DND-41 (cell line): ENCODE measurements around the gene SOX6.

Source experiments
- ATAC-seq: fragments of 200-7000 bp; cut with Tn5 transposase; 3 replicates; pipeline ENCODE4 v1.9.1; 2021; ENCODE audit warnings: low read depth; ENCODE audit not compliant: insufficient read depth
- DNase-seq: peaks from one replicate; pipeline ENCODE4 v3.0.0-alpha.2; 2020
- H2AFZ ChIP-seq: 2 replicates; pipeline ENCODE4 v1.6.0; 2012; ENCODE audit warnings: low read depth, low read length
- H3K27ac ChIP-seq: 2 replicates; pipeline ENCODE4 v1.5.1; 2012; ENCODE audit warnings: low read length, inconsistent platforms
- H3K27me3 ChIP-seq: fragments of 200-600 bp; sonication (generic); 2 replicates; pipeline ENCODE4 v1.6.0; 2012; ENCODE audit warnings: low read length, mild to moderate bottlenecking, inconsistent platforms; ENCODE audit not compliant: insufficient read depth, poor library complexity
- H3K36me3 ChIP-seq: 2 replicates; pipeline ENCODE4 v1.5.1; 2012; ENCODE audit warnings: low read length, inconsistent platforms; ENCODE audit not compliant: insufficient read depth
- H3K4me1 ChIP-seq: 2 replicates; pipeline ENCODE4 v1.5.1; 2012; ENCODE audit warnings: mild to moderate bottlenecking, low read length; ENCODE audit not compliant: insufficient read depth
- H3K4me2 ChIP-seq: 2 replicates; pipeline ENCODE4 v1.6.0; 2012; ENCODE audit warnings: mild to moderate bottlenecking, moderate library complexity, low read length, inconsistent platforms; ENCODE audit not compliant: insufficient read depth
- H3K4me3 ChIP-seq, 2 experiments: fragments of 200-600 bp in 1 of 2; shearing (Covaris generic) in 1 of 2; 2 replicates each; pipeline ENCODE4 v1.5.1; 2012 to 2016; ENCODE audit warnings: inconsistent platforms in 2 of 2, low read length in 2 of 2, mild to moderate bottlenecking in 2 of 2, low read depth in 1 of 2, moderate library complexity in 1 of 2
- H3K79me2 ChIP-seq: 2 replicates; pipeline ENCODE4 v1.6.0; 2012; ENCODE audit warnings: low read length, inconsistent platforms; ENCODE audit not compliant: insufficient read depth
- H3K9ac ChIP-seq: 2 replicates; pipeline ENCODE4 v1.6.0; 2012; ENCODE audit warnings: low read depth, mild to moderate bottlenecking, inconsistent platforms, low read length, moderate library complexity
- H3K9me3 ChIP-seq: 2 replicates; pipeline ENCODE4 v1.5.1; 2012; ENCODE audit warnings: low read length, moderate library complexity, mild to moderate bottlenecking, inconsistent platforms; ENCODE audit not compliant: insufficient read depth, severe bottlenecking
- H4K20me1 ChIP-seq: 2 replicates; pipeline ENCODE4 v1.6.0; 2012; ENCODE audit warnings: low read length; ENCODE audit not compliant: insufficient read depth
- CTCF ChIP-seq: IDR thresholded peaks from 2 replicates; pipeline ENCODE4 v1.5.1; 2012; ENCODE audit warnings: borderline replicate concordance, low read length, moderate library complexity, mild to moderate bottlenecking; ENCODE audit not compliant: poor library complexity, severe bottlenecking; ENCODE audit errors: extremely low read depth
- EZH2 ChIP-seq: IDR thresholded peaks from 3 replicates; pipeline ENCODE4 v1.6.1; 2012; ENCODE audit warnings: borderline replicate concordance, low read depth, mild to moderate bottlenecking, moderate library complexity, low read length, inconsistent platforms; ENCODE audit not compliant: severe bottlenecking

Gene SOX6

GRCh38 chr11:16058671-16059070, 297.7 kb downstream of the SOX6 start:
- H4K20me1 ChIP-seq: no peaks in the 10 kb centered on the region
- ATAC-seq (no peak), DNase-seq (no peak)
- TF ChIP-seq CTCF (no peak), EZH2 (no peak)
- no peaks in the 10 kb centered on the region for H3K79me2 ChIP-seq
- H3K9ac ChIP-seq: no peak overlapping the region
- no peak overlapping the region for H3K27ac ChIP-seq
- no peaks in the 10 kb centered on the region for H3K36me3 ChIP-seq
- no peaks in the 10 kb centered on the region for H3K27me3 ChIP-seq
- no peak overlapping the region for H2AFZ ChIP-seq
- H3K4me2 ChIP-seq: no peak overlapping the region
- H3K4me3 ChIP-seq: no peak overlapping the region
- no peaks in the 10 kb centered on the region for H3K4me1 ChIP-seq
- no peaks in the 10 kb centered on the region for H3K9me3 ChIP-seq

GRCh38 chr11:16052750-16053149, 303.6 kb downstream of the SOX6 start:
- Histone ChIP-seq H3K27ac (no peak overlapping the region), H3K4me2 (no peak overlapping the region), H3K9me3 (no peaks in the 10 kb centered on the region), H3K36me3 (no peaks in the 10 kb centered on the region), H3K4me1 (no peaks in the 10 kb centered on the region), H2AFZ (no peak overlapping the region), H3K9ac (no peak overlapping the region), H3K79me2 (no peaks in the 10 kb centered on the region), H3K4me3 (no peak overlapping the region), H3K27me3 (no peaks in the 10 kb centered on the region), H4K20me1 (no peaks in the 10 kb centered on the region)
- TF ChIP-seq CTCF (no peak), EZH2 (no peak)
- no peak for DNase-seq
- no peak for ATAC-seq

GRCh38 chr11:16049611-16050010, 306.7 kb downstream of the SOX6 start:
- Histone ChIP-seq H3K9ac (no peak overlapping the region), H3K27me3 (no peaks in the 10 kb centered on the region), H4K20me1 (no peaks in the 10 kb centered on the region), H3K36me3 (no peaks in the 10 kb centered on the region), H3K27ac (no peak overlapping the region), H3K9me3 (no peaks in the 10 kb centered on the region), H3K79me2 (no peaks in the 10 kb centered on the region), H3K4me3 (no peak overlapping the region), H3K4me2 (no peak overlapping the region), H3K4me1 (no peaks in the 10 kb centered on the region), H2AFZ (no peak overlapping the region)
- TF ChIP-seq CTCF (no peak), EZH2 (no peak)
- DNase-seq (no peak), ATAC-seq (no peak)

- Histone ChIP-seq H3K4me3 (no peak overlapping the region), H4K20me1 (no peaks in the 10 kb centered on the region), H3K27me3 (peaks cover 4% of the 10 kb centered on the region), H3K9ac (no peak overlapping the region), H3K4me1 (no peaks in the 10 kb centered on the region), H2AFZ (no peak overlapping the region), H3K27ac (no peak overlapping the region), H3K9me3 (no peaks in the 10 kb centered on the region), H3K4me2 (no peak overlapping the region), H3K79me2 (no peaks in the 10 kb centered on the region), H3K36me3 (no peaks in the 10 kb centered on the region)
- TF ChIP-seq CTCF (no peak), EZH2 (no peak)
- no peak for ATAC-seq
- DNase-seq: no peak
Observed at GRCh38 chr11:16047073-16047472, 309.3 kb downstream of the SOX6 start.
